HUES64 (cell line): ENCODE measurements around the gene BTK.
A peak's percentile ranks its signal among the peaks of the same experiment; 100 is the strongest.

Experiments
- H3K27ac ChIP-seq: 2 replicates; pipeline ENCODE4 v1.7.0; 2013; ENCODE audit warnings: low read depth, low read length, inconsistent platforms
- H3K27me3 ChIP-seq: 2 replicates; pipeline ENCODE4 v1.6.1; 2013; ENCODE audit warnings: mild to moderate bottlenecking, low read length; ENCODE audit not compliant: insufficient read depth
- H3K36me3 ChIP-seq: 2 replicates; pipeline ENCODE4 v1.6.1; 2013; ENCODE audit warnings: mild to moderate bottlenecking, low read length; ENCODE audit not compliant: insufficient read depth
- H3K4me1 ChIP-seq: 2 replicates; pipeline ENCODE4 v1.6.1; 2013; ENCODE audit warnings: mild to moderate bottlenecking, low read length, moderate library complexity; ENCODE audit not compliant: insufficient read depth
- H3K4me3 ChIP-seq: 2 replicates; pipeline ENCODE4 v1.5.1; 2013; ENCODE audit warnings: mild to moderate bottlenecking, low read length, moderate library complexity
- H3K9ac ChIP-seq: 2 replicates; pipeline ENCODE4 v1.6.1; 2013; ENCODE audit warnings: mild to moderate bottlenecking, low read depth, low read length
- H3K9me3 ChIP-seq: 2 replicates; pipeline ENCODE4 v1.6.1; 2013; ENCODE audit warnings: low read depth, low read length; ENCODE audit not compliant: insufficient read depth
- WGBS: fragments of 150-250, 120-280 bp; methylation state at CpG from one replicate; pipeline ENCODE4 v1.1.7; 2013; ENCODE audit warnings: missing lambda C conversion rate; 5-methylcytosine and 5-hydroxymethylcytosine counted together

Gene BTK

GRCh38 chrX:101391831-101392230, 5.8 kb upstream of the BTK start:
- peak overlapping the region; percentile 100 for H3K9ac ChIP-seq
- peaks cover 6% of the 10 kb centered on the region; the same call in 1 of the 2 replicates for H3K4me1 ChIP-seq
- H3K36me3 ChIP-seq, result peaks cover 47% of the 10 kb centered on the region
- H3K27me3 ChIP-seq, result no peaks in the 10 kb centered on the region
- H3K9me3 ChIP-seq, result no peaks in the 10 kb centered on the region
- peak overlapping the region; percentile 95 for H3K27ac ChIP-seq
- peak overlapping the region; percentile 97 for H3K4me3 ChIP-seq
- WGBS, result 51% methylated on average over 4 of the region's 6 CpGs

GRCh38 chrX:101390664-101391525, 4.9 kb upstream of the BTK start, which contains the start of gene RPL36A:
Gene RPL36A (plus strand): TSS chrX:101391011. CDS start chrX:101391044, 33 bp downstream.
- Histone ChIP-seq H3K4me3 (peak within 1 kb of the TSS; percentile 97), H3K4me1 (peaks cover 6% of the 10 kb centered on the region; the same call in 1 of the 2 replicates), H3K27ac (peak within 1 kb of the TSS; percentile 95), H3K27me3 (no peaks in the 10 kb centered on the region), H3K9me3 (no peaks in the 10 kb centered on the region), H3K36me3 (peaks cover 41% of the 10 kb centered on the region), H3K9ac (peak within 1 kb of the TSS; percentile 100)
- 0% methylated on average over 47 of the region's 47 CpGs for WGBS

GRCh38 chrX:101388604-101389003, 2.6 kb upstream of the BTK start:
- no peak overlapping the region for H3K27ac ChIP-seq

GRCh38 chrX:101386542-101386885, 523 bp upstream of the BTK start:
- Histone ChIP-seq H3K4me1 (no peaks in the 10 kb centered on the region), H3K9me3 (no peaks in the 10 kb centered on the region), H3K27me3 (no peaks in the 10 kb centered on the region), H3K27ac (no peak overlapping the region), H3K4me3 (no peak overlapping the region), H3K36me3 (peaks cover 2% of the 10 kb centered on the region), H3K9ac (no peak overlapping the region)
- WGBS, result 92% methylated on average over 6 of the region's 6 CpGs

More at GRCh38 chrX:101388604-101389003, 2.6 kb upstream of the BTK start:
- peaks cover 22% of the 10 kb centered on the region for H3K36me3 ChIP-seq
- WGBS, result 100% methylated on average over 3 of the region's 3 CpGs
- H3K4me1 ChIP-seq, result peaks cover 6% of the 10 kb centered on the region; the same call in 1 of the 2 replicates
- H3K9ac ChIP-seq, result no peak overlapping the region
- no peak overlapping the region for H3K4me3 ChIP-seq
- no peaks in the 10 kb centered on the region for H3K9me3 ChIP-seq
- H3K27me3 ChIP-seq, result no peaks in the 10 kb centered on the region

- Histone ChIP-seq H3K9me3 (no peaks in the 10 kb centered on the region), H3K36me3 (no peaks in the 10 kb centered on the region), H3K27ac (no peak overlapping the region), H3K9ac (no peak overlapping the region), H3K4me1 (no peaks in the 10 kb centered on the region), H3K27me3 (no peaks in the 10 kb centered on the region), H3K4me3 (no peak overlapping the region)
- WGBS, result 92% methylated on average over 7 of the region's 7 CpGs
These were observed 836 bp downstream of the BTK start for GRCh38 chrX:101385026-101385684.

GRCh38 chrX:101383679-101384205, 2.2 kb downstream of the BTK start:
- no peaks in the 10 kb centered on the region for H3K9me3 ChIP-seq
- WGBS, result 53% methylated on average over 2 of the region's 4 CpGs
- H3K27me3 ChIP-seq, result no peaks in the 10 kb centered on the region
- H3K36me3 ChIP-seq, result no peaks in the 10 kb centered on the region
- H3K9ac ChIP-seq, result no peak overlapping the region
- no peaks in the 10 kb centered on the region for H3K4me1 ChIP-seq
- H3K27ac ChIP-seq, result no peak overlapping the region
- no peak overlapping the region for H3K4me3 ChIP-seq

- no peaks in the 10 kb centered on the region for H3K9me3 ChIP-seq
- WGBS, result 100% methylated on average over 1 of the region's 1 CpG
- no peaks in the 10 kb centered on the region for H3K27me3 ChIP-seq
- H3K36me3 ChIP-seq, result no peaks in the 10 kb centered on the region
- no peaks in the 10 kb centered on the region for H3K4me1 ChIP-seq
- H3K27ac ChIP-seq, result no peak overlapping the region
- no peak overlapping the region for H3K4me3 ChIP-seq
- H3K9ac ChIP-seq, result no peak overlapping the region
These were observed 8.4 kb downstream of the BTK start for GRCh38 chrX:101377547-101377946.

GRCh38 chrX:101370888-101371504, 15.0 kb downstream of the BTK start:
- Histone ChIP-seq H3K9ac (no peak overlapping the region), H3K9me3 (no peaks in the 10 kb centered on the region), H3K27ac (no peak overlapping the region), H3K36me3 (no peaks in the 10 kb centered on the region), H3K4me3 (no peak overlapping the region), H3K4me1 (no peaks in the 10 kb centered on the region), H3K27me3 (no peaks in the 10 kb centered on the region)
- WGBS, result 92% methylated on average over 3 of the region's 3 CpGs

GRCh38 chrX:101369687-101370086, 16.3 kb downstream of the BTK start:
- H3K9ac ChIP-seq, result no peak overlapping the region
- H3K27me3 ChIP-seq, result no peaks in the 10 kb centered on the region
- 92% methylated on average over 4 of the region's 6 CpGs for whole genome bisulfite sequencing
- H3K4me1 ChIP-seq, result no peaks in the 10 kb centered on the region
- no peak overlapping the region for H3K27ac ChIP-seq
- H3K36me3 ChIP-seq, result no peaks in the 10 kb centered on the region
- H3K9me3 ChIP-seq, result no peaks in the 10 kb centered on the region
- no peak overlapping the region for H3K4me3 ChIP-seq

- H3K27me3 ChIP-seq, result no peaks in the 10 kb centered on the region
- H3K27ac ChIP-seq, result no peak overlapping the region
- no peaks in the 10 kb centered on the region for H3K9me3 ChIP-seq
- no peak overlapping the region for H3K9ac ChIP-seq
- H3K4me1 ChIP-seq, result no peaks in the 10 kb centered on the region
- no peaks in the 10 kb centered on the region for H3K36me3 ChIP-seq
- no peak overlapping the region for H3K4me3 ChIP-seq
These were observed 17.2 kb downstream of the BTK start for GRCh38 chrX:101368800-101369199.

- Histone ChIP-seq H3K36me3 (no peaks in the 10 kb centered on the region), H3K9me3 (no peaks in the 10 kb centered on the region), H3K27ac (no peak overlapping the region), H3K9ac (no peak overlapping the region), H3K27me3 (no peaks in the 10 kb centered on the region), H3K4me1 (no peaks in the 10 kb centered on the region), H3K4me3 (no peak overlapping the region)
- 100% methylated on average over 1 of the region's 1 CpG for WGBS
These were observed 20.6 kb downstream of the BTK start for GRCh38 chrX:101365301-101365795.
